Osteocyte (in vitro differentiated cells): Measurements from ENCODE around the gene ALPK3. TPM values are rescaled to one million over a fixed set of nuclear protein-coding genes. Genes with fewer than 3 reads are reported as not detected.
A peak's percentile ranks its signal among the peaks of the same experiment; 100 is the strongest.

ENCODE experiments used
- DNase-seq: peaks from one replicate; pipeline ENCODE4 v3.0.0; 2021; ENCODE audit warnings: mixed read lengths; ENCODE audit not compliant: unreplicated experiment; ENCODE audit errors: extremely low spot score
- H3K27ac Mint-ChIP-seq: one replicate; pipeline ENCODE4 v1.8.0; 2021; ENCODE audit warnings: mild to moderate bottlenecking, mixed read lengths; ENCODE audit not compliant: unreplicated experiment
- H3K27me3 Mint-ChIP-seq: one replicate; pipeline ENCODE4 v1.8.0; 2021; ENCODE audit warnings: mixed read lengths; ENCODE audit not compliant: unreplicated experiment
- H3K36me3 Mint-ChIP-seq: one replicate; pipeline ENCODE4 v1.8.0; 2021; ENCODE audit warnings: mixed read lengths; ENCODE audit not compliant: unreplicated experiment
- H3K4me1 Mint-ChIP-seq: one replicate; pipeline ENCODE4 v1.8.0; 2021; ENCODE audit warnings: mixed read lengths; ENCODE audit not compliant: unreplicated experiment
- H3K4me3 Mint-ChIP-seq: one replicate; pipeline ENCODE4 v1.8.0; 2021; ENCODE audit warnings: mild to moderate bottlenecking, moderate library complexity, mixed read lengths; ENCODE audit not compliant: unreplicated experiment
- H3K9me3 Mint-ChIP-seq: one replicate; pipeline ENCODE4 v1.8.0; 2021; ENCODE audit warnings: mixed read lengths; ENCODE audit not compliant: unreplicated experiment
- total RNA-seq: library from RNA; stranded (reverse); gene quantifications from 2 replicates; pipeline ENCODE4 v1.2.1, GENCODE V29; 2021
- TF ChIP-seq, protein P1 (sequence below): fragments of 200-600 bp; sonication (generic); IDR thresholded peaks from 2 replicates; pipeline ENCODE4 v1.5.0; 2021; ENCODE audit warnings: antibody characterized with exemption, mild to moderate bottlenecking, moderate library complexity

The ALPK3 gene
- total RNA-seq, 1 donor from 2014 or later: 0.27 TPM

DNA sequence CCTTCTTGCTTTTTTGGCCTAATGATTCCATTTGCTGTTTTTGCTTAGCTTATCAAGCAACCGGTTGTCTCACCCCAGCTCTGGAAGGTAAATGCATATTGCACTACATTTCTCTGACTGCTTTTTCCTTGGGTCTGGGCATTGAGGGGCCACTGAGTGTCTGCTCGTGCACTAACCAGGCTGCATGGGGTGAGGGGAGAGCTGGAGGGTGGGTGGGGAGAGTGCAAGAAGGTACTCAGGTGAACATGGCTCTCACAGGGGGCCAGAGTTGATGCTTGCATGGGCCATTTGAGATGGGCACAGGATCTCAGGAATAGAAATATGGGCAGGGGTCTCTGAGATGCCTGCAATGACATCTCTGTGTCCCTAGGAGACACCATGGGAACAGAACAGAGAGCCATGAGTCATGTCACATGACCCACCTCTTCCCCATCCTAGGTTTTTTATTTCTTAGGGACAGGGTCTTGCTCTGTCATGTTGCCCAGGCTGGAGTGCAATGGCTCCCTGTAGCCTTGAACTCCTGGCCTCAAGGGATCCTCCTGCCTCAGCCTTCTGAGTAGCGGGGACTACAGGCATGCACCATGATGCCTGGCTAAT is 6.2 kb downstream of the ALPK3 start:
- H3K27ac Mint-ChIP-seq: no peak overlapping the region
- no peaks in the 10 kb centered on the region for H3K36me3 Mint-ChIP-seq
- no peaks in the 10 kb centered on the region for H3K9me3 Mint-ChIP-seq
- H3K4me1 Mint-ChIP-seq: peaks cover 9% of the 10 kb centered on the region
- no peak overlapping the region for H3K4me3 Mint-ChIP-seq
- TF ChIP-seq, protein P1, sequence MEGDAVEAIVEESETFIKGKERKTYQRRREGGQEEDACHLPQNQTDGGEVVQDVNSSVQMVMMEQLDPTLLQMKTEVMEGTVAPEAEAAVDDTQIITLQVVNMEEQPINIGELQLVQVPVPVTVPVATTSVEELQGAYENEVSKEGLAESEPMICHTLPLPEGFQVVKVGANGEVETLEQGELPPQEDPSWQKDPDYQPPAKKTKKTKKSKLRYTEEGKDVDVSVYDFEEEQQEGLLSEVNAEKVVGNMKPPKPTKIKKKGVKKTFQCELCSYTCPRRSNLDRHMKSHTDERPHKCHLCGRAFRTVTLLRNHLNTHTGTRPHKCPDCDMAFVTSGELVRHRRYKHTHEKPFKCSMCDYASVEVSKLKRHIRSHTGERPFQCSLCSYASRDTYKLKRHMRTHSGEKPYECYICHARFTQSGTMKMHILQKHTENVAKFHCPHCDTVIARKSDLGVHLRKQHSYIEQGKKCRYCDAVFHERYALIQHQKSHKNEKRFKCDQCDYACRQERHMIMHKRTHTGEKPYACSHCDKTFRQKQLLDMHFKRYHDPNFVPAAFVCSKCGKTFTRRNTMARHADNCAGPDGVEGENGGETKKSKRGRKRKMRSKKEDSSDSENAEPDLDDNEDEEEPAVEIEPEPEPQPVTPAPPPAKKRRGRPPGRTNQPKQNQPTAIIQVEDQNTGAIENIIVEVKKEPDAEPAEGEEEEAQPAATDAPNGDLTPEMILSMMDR: no peak
- no peaks in the 10 kb centered on the region for H3K27me3 Mint-ChIP-seq
- no peak for DNase-seq

DNA sequence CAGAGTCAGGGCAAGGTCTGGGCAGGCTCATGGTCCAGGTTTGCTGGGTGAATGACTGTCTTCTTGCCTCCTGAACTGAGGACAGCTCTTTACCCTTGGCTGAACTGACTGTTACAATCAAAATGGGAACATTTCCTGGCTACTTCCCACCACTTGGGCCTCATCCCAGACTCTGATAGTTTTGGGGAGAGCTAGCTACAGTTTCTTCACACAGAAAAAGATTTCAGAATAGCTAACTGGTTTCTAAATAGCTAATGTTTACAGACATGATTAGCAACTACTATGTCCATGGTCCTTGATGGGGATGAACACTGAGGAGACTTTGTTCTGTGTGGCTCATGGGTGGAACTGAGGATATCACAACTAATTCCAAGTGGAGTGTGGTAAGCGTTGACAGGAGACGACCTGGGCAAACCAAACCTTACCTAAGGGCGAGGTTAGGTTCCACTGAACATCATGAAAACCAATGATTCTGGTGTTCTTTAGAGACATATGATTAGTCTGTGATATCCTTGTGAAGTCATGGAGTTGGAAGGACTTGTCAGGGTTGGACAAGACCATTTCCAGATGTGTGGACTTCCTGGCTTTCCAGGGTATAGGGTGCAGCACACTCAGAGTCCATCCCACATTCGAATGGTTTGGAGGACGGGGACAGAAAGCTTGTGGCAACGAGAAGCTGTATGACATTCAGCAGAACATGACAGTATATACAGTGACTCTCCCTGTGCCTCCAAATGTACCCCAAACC is 7.3 kb downstream of the ALPK3 start:
- TF ChIP-seq, protein P1: no peak
- Mint-ChIP-seq H3K36me3 (no peaks in the 10 kb centered on the region), H3K4me3 (no peak overlapping the region), H3K9me3 (no peaks in the 10 kb centered on the region), H3K27ac (no peak overlapping the region), H3K27me3 (peaks cover 3% of the 10 kb centered on the region), H3K4me1 (peaks cover 4% of the 10 kb centered on the region)
- DNase-seq: no peak

DNA sequence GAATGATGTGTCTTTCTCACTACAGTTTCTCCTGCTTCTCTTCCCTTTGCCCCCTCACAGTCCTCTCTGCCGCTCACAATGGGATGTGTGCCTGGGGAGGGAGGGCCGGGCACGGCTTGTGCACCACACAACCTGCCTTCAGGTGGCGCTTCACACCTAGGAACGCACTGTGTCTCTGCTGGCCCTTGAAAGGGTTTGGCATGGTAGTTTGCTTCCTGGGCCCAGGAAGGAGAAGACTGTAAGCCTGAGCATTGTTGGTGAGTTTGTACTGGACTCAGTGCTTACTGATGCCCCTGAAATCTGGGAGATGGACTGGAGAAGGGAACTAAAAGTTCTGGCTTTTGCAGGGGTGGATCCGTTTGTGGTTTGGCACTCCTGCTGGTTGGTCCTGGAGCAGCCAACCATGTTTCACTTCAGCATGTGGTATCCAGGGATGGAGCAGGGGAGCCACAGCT is 9.2 kb downstream of the ALPK3 start:
- TF ChIP-seq, protein P1: peak; percentile 36
- Mint-ChIP-seq H3K27ac (no peak overlapping the region), H3K9me3 (no peaks in the 10 kb centered on the region), H3K36me3 (no peaks in the 10 kb centered on the region), H3K4me3 (no peak overlapping the region), H3K4me1 (peaks cover 4% of the 10 kb centered on the region), H3K27me3 (peaks cover 13% of the 10 kb centered on the region)
- no peak for DNase-seq

DNA sequence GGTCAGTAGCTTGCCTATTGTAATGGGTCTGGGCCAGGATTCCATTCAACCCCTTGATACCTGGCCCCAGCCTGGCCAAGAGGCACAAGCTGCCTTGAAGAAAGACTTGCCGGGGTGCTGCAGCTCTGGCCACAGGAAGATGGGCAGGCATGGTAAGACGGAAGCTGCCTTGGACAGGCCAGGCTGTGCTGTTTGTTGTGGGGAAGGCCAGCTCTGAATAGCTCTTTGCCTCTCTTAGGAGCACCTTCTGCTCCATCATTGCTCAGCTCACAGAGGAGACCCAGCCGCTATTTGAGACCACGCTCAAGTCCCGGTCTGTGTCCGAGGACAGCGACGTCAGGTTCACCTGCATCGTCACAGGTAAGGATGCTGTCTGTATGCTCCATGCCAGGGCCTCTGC is 10.1 kb downstream of the ALPK3 start:
- no peak overlapping the region for H3K4me3 Mint-ChIP-seq
- TF ChIP-seq, protein P1: no peak
- H3K27me3 Mint-ChIP-seq: peaks cover 16% of the 10 kb centered on the region
- no peak overlapping the region for H3K27ac Mint-ChIP-seq
- H3K9me3 Mint-ChIP-seq: no peaks in the 10 kb centered on the region
- peaks cover 4% of the 10 kb centered on the region for H3K4me1 Mint-ChIP-seq
- no peak for DNase-seq
- no peaks in the 10 kb centered on the region for H3K36me3 Mint-ChIP-seq

DNA sequence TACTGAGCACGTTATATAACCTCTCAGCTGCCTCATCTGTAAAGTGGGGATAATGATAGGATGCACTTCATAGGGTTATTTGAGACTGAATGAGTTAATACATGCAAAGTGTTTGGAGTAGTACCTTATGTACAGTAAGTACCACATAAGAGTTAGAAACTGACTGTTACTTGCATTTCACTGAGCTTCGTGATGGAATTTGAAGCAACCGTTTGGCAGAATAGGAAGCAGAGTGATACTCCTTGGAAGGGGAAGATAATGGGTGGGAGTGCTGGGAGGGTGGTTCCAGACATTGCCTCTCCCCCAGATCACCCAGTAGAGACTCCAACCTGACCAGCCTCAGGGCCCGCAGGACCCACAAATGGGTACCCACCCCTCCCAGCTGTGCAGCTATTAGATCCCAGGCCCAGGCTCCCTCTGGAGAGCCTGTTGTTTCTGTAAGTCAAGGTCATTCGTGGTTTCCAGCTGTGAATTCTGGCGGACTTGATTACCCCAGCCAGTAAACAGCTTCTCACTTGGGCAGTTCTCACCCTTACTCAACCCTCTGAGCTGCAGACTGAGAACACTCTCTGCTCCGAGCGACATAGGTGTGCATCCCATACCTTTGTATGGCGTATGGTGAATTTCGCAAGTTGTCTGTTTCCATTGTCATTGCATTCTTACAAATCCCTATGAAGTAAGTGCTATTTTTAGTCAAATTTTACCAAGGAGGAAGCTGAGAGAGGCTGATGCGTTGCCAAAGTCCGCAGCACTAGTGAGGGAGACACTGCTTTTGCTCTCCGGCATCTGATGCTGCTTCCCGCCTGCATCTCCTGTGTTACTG is 11.1 kb downstream of the ALPK3 start:
- no peaks in the 10 kb centered on the region for H3K9me3 Mint-ChIP-seq
- H3K4me3 Mint-ChIP-seq: no peak overlapping the region
- H3K36me3 Mint-ChIP-seq: no peaks in the 10 kb centered on the region
- peaks cover 3% of the 10 kb centered on the region for H3K4me1 Mint-ChIP-seq
- TF ChIP-seq, protein P1: no peak
- no peak overlapping the region for H3K27ac Mint-ChIP-seq
- peaks cover 25% of the 10 kb centered on the region for H3K27me3 Mint-ChIP-seq
- no peak for DNase-seq
